HG02973 (cell line): Measurements from ENCODE around the gene CDH23.

Experiments used
- ATAC-seq: cut with Tn5 transposase; IDR thresholded peaks from one replicate; pipeline ENCODE4 v1.9.1; 2021; ENCODE audit warnings: moderate library complexity; ENCODE audit not compliant: unreplicated experiment

Gene CDH23

DNA sequence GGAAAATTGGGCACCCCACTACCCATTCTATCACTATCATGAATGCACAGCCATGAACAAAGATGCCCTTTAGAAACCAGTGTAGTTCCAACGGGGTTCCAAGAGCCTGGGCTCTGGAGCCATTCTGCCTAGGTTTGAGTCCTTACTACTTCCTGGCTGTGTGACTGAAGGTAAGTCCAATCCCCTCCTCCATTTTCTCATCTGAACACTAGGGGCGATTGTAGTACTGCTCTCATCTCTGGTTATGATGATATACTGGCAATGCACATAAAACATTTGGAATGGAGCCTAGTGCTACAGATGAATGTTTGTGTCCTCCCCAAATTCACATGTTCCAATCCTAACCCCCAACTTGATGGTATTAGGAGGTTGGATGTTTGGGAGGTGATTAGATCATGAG, 28.1 kb upstream of the CDH23 start:
- no peak for ATAC-seq

DNA sequence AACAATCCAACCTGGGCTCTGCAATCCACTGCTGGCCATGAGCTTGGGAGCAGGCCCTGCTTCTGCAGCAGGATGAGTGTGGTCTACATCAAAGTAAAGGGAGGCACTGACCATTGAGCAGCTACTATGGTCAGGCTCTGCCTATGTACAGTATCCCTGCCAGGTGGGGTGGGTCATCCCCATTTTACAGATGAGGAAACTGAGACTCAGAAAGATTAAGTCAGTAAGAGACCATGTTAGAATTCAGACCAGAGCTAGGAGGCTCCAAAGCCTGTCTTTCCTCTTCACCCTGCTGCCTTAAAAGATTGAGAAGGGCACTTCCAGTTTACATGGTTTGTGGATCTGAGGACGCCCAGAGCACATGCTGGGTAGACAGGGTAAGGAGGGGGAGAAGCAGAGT, 27.1 kb upstream of the CDH23 start:
- ATAC-seq, result no peak

DNA sequence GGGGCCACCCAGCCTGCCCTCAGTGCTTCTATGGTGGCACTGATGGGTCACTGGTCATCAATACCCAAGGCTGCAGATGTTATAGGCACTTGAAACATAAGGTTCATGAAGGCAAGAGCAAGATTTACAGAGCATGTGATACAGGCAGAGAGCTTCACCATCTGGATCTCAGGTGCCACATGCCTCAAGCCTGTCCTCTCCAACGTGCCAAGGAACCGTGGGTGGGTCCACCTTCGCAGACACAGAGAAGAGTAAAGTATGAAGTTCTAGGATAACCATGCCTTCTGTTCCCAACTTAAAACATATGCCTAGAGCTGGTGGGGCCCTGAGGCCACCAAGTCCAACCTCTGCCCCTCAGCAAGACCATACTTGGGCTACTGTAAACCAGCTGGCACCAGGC, 26.7 kb upstream of the CDH23 start:
- ATAC-seq, result no peak

DNA sequence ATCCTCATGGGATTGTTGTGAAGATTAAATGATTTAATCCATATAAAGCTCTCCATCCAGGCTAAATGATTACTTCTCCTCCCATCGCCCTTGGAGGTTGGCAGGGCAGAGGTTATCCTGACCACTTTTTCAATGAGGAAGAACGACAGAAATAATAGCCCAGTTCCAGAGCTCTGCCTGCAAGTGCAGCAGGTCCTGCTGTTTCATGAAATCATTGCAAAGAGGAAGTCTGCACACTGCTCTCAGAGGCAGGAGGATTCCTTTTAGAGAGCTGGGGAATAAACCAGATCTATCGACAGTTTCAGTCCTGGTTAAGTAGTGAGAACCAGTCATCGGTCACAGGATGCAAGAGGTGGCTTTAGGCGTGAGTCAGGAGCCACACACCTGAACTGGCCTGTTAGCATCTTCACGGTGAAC, 25.0 kb upstream of the CDH23 start:
- ATAC-seq, result peak; percentile 52

DNA sequence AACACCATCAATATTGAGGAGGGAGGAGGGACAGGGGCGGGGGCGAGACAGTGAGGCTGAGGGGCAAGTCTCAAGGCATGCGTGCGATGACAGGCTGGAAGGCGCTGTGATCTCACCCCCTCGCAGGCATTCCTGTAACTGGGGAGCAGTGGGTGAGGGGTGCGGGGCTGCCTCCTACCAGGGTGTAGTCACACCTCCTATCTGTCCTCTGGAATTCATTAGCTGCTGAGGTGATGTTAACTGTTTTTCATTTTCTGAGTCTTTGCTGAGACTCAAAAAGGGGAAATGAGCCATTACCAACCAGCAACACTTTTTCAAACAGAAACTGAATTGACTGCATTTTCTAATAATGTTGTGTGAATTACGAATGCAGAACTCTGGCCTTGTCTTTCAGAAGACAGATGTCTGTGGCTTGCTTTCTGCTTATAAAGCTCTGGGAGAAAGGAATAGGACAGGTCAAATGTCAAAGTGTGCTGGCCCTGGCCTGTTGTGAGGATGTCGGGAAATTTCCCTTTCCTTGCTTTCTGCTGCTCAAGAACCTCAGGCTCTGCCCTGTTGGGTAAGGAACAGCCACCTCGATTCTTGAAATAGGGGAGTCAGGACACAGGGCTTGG, 23.7 kb upstream of the CDH23 start:
- peak; percentile 35 for ATAC-seq

DNA sequence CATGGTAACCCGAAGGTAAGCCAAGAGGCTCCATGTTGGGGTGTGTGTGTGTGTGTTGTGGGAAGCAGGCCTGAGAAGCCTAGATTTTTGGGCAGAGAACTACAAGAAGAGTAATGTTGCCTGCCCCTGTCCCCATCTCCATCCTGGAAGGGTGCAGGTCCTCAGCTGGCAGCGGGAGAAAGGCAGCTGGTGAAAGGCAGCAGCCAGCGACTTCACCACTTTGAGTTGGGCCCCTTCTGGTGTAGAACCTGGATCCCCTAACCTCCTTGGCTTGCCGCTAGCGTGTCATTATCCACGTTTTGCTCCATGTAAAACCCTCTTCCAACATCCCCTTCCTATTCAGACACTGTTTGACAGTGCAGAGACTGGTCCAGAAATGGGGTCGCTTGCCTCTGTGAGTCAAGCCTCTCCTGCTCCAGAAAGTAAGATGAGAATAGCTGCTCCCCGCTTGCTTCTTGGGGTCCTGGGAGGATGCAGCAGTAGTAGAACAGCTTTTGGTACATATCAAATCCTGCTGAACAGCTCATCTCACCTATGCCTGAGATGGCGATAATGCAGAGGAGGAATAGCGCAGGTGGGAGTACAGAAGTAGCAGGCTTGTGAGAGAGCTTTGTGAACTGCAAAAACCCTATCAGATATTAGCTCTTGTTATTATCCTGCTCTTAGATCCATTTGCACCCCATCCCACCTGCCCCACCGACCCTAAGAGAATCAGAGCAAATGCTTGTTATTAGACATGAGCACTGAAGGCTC, 22.1 kb upstream of the CDH23 start:
- ATAC-seq, result no peak

DNA sequence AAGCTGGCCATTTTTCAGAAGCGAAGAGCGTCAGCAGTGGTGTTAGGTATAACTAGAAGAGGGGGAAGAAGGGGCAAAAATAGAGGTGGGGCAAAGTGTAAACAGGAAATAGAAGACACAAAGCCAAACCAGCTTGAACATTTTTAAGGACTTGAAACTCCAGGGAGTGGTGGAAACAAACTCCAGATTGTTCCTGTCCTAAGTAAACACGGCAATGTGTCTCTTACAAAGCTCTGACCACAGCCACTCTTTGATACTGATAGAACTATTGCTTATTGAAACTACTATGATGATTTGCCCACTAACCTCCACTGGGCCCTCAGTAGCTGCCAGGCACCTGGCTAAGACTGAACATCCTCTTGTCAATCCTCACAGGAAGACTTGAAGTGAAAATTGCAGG, 20.8 kb upstream of the CDH23 start:
- ATAC-seq, result no peak

DNA sequence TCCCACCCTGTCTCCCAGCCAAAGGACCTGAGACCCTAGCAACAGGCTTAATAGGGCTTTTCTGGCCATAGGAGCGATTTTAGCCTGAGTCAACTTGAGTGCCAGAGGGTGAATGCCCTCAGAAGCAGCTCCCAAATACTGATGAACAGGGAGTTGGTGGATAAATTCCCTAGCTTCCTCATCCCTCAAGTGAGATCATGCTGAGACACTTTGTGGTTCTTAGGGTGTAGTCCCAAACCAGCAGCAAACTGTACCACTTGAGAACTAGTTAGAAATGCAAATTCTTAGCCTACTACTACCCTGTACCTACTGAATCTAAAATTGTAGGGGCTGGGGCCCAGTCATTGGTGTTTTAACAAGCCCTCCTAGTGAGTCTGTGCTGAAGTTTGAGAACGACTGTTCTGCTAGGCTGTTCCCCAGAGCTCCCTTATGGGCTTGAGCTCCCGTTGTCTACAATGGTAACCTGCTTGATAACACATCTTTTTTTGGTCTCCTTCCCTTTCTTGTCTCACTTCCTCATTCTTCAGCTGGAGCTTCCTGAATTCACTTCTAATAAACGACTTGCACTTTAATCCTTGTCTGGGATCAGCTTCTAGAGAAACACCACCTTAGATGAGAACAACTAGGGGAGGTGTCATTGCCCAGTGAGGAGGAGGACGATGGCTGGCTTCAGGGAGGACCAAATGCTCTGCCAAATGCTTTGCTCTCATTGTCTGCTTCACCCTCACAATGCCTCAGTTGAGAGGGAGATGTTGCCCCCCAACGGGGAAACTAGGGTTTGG, 18.2 kb upstream of the CDH23 start:
- no peak for ATAC-seq

DNA sequence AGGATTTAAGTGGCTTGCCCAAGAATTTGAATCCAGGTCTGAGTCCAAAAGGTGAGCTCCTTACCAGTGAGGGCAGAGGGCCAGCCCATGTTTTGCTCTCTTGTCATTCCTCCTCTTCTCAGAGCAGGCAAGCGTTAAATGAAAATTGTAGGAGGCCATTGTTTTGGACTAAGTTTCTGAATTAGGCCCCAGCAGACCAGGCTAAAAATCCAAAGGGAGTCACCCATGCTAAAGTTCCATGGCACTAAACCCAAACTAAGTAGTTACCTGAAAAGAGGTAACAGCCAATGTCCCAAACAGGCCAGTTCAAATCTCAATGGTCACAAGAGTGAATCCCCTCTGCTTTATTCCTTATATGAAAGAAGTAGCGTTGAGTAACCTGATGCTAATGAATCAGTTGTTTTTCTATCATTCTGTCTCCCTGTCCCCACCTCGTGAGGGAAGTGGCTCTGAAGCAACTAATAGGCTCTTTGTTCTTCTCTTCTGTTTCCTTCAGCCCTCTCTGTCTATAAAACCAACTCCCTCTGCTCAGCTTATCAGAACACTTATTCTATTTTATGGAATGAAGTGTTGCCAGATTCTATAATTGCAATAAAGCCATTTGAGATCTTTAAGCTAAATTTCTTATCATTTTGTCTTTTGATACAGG, 17.5 kb upstream of the CDH23 start:
- no peak for ATAC-seq

DNA sequence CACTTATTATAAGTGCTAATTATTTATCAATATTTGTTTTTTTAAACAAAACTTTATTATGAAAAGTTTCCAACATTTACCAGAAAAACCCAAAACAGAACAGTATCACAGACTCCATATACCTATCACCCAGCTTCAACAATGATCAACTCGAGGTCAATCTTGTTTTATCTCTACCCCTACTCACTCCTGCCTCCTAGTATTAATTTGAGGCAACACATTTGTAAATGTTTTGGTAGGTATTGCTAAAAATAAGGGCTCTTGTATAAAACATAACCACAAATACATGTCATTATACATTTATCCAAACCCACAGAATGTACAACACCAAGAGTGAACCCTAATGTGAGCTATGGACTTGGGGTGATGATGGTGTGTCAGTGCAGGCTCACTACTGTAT, 15.9 kb upstream of the CDH23 start:
- ATAC-seq, result no peak

DNA sequence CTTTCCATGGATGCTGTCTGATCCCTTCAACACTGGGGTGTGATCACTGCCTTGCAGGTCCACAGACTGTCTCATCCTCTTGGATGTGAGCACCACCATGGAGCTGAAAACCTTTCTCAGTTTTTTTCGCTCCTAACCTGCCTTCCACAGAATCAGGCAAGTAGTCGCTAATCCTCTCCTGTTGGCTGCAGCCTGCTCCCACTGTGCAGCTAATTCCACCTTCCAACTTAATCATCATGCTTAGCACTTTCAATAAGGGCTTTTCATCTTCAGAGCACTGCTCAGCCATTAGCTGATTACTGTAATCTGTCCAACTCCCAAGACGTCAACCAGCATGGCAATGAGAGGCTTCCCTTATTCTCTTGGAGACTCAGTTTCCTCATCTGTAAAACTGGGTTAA, 15.1 kb upstream of the CDH23 start:
- ATAC-seq, result no peak

DNA sequence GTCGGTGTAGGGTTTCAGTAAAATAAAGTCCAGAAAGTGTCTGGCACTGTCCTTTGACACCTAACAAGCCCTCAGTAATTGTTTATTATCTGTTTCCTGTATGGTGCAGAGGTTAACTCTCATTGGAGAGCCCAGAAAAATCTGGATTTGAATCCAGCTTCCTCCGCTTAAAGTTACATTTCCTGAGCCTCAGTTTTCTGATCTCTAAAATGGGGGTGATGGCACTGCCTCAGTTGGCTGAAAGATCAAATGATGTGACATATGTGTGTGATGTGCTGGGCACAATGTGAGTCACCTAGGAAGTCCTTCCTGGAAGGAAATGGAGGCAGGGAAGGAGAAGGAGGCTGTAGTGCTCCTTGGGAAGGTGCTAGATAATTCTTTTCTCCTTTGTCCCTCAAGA, 14.7 kb upstream of the CDH23 start:
- no peak for ATAC-seq

DNA sequence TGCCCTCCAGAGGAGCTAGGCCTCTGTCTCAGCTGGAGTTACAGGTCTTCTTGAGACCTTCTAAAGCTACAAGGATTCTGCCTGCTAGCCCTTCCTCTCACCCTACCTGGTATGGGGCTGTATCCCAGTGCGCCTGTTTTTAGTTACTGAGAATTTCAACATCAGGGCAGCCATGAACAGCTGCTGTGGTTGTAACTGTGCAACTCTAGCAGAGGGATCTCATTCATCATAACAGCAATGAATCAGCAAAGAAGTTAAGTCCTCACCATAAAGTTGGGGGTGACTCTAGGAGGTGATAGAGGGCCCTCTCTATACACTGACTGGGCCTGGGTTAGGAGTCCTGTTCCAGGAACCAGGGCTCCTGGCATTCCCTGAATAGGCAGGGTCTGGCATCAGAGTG, 14.0 kb upstream of the CDH23 start:
- no peak for ATAC-seq

DNA sequence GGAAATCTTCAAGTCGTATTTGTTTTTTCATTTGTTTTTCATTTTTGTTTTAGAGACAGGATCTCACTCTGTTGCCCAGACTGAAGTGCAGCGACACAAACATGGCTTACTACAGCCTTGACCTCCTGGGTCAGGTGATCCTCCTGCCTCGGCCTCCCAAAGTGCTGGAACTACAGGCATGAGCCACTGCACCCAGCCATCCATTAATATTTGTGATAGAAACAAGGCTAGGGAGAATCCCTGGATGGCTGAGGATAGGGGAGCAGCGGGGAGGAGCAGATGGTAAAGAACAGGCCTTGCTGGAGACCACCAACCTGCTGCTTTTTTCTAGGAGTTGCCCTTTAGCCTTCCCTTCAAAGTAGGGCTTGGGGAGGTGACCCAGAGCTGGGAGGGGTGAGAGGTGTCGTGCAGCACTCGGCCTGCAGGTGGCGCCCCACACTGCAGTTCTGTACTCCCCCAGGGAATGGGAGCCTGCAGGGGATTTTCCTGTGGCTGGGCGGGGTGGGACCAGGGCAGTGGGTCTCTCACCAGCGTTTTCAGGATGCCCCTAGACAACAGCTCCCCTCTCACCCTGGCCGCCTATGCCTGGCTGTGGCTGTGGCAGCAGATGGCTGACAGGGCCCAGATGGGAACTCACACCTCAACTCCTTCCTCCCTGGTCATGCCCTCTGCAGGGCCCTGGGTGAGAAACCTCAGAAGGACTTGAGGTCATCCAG, 12.6 kb upstream of the CDH23 start:
- ATAC-seq, result no peak

DNA sequence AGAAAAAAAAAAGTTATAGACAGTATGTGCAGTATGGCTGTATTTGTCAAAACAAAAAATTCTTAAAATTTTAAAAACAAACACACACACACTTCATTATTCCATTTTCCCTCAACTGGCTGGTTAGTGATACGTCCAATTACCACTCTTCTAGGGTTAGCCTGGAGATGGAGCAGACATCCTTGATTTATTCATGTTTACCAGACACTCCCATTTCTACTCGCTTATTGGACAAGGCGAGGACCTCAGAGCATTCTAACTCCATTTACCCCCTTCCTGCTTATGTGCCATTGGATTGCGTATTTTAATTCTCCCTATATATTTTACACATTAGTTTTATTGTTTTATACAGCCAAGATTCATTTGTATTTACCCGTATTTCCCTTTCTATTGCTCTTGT, 8.5 kb upstream of the CDH23 start:
- ATAC-seq, result no peak

DNA sequence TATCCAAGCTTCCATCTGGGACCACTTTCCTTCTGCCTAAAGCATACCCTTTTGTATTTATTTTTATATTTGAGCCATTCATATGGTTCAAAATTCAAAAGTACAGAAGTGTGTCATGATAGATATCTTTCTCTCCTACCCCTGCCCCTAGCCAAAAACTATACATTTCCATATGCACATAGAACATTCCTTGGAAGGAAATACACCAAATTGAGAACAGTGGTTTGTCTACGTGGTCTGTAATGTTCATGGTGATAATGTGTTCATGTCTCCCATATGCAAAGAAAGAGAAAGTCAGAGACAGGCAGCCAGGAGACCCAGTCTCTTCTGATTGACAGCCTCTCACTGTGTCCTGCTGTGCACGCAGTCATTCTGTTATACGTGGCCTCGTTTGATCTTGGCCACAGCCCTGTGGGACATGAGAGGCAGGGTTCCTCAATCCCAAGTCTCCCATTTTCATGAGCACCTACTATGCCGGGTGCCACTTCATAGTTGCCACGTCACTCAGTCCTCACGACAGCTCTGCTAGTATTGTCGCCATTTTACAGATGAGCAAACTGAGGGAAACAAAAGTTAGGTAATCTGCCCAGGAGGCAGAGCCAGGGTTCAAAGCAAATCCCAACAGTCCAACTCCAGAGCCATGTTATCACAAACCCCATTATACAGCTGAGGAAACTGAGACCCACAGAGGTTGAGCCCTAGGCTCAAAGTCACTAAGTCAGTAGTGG, 8.0 kb upstream of the CDH23 start:
- no peak for ATAC-seq

DNA sequence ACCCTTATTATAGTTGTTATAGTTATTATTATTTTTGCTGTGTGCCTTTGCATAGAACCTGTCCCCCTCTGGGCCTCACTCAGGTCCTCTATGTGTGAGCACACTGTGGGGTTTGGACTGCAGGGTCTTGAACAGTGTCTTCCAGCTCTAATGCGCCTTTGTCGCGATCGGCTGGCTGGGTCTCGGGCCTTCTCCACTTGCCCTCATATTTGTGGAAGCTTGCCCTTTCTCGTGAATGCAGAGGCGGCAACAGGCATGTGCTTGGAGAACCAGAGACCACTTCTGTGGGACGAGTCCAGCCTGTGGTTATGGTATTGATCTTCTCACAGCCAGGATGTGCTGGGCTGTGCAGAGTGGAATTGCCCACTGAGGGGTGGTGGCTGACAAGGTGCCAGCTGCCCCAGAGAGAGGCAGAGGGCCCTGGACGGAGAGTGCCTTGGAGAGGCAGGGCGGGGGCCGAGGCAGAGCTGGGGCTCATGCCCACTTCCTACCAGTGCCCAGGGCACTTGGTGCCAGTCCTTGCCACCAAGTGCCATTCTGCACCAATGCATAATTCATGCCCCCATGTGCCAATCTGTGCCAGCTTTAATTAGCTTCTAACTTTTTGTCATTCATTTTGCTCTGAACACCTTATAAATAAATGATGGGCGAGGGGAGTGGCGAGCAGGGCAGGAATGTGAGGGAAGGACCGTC, 6.8 kb upstream of the CDH23 start:
- no peak for ATAC-seq

DNA sequence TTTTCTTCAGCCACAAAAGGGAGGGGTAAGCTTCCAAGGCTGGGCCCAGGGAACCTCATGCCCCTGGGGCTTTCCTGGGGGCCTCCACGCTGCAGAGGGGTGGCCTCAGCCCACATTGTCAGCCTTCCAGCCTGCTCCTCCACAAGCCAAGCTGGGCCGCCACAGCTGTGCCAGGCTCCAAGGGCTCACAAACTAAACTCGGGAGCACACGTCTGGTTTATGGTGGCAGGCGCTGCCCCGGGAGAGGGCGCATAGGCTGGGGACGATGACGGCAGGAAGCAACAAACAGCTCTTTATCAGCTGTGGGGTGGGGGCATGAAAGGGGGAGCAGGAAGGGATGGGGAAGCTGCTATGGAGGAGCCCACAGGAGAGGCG, 6.3 kb upstream of the CDH23 start:
- ATAC-seq, result no peak

DNA sequence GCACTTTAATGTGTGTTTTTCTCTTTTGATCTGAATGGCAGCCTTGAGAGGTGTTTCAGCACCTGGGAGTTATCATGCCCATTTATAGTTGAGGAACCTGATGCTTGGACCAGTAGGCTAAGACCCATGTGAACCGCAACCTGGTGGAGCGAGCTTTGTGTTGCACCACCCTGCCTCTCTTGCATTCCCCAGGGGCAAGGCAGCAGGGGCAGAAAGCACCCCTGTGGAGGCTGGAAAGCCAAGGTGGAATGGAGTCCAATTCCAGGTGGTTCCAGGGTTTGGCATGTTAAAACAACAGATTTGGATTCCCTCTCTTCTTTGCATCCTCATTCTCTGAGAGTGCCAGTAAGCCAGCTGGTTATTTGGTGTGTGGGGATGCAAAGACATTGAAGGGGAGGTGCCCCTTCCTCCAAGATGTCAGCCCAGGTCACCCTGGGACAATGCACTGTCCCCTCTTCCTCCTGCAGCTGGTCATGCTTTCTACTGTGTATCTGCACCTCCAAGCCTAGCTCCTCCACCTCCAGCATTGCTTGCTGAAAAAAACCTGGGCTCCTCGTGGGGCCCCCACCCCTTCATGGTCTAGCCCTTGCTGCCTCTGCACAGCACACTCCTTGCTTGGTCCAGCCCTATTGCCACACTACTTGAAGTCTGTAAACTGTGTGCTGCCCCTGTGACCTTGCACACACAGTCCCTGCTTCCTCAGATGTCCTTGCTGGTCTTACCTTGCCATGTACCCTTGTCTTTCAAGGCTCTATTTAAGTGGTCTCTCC, 5.6 kb upstream of the CDH23 start:
- ATAC-seq, result no peak
